ENCODE results near the gene ROR1. TPM values are rescaled to one million over a fixed set of nuclear protein-coding genes. Genes with fewer than 3 reads are reported as not detected.

Gene ROR1
- total RNA-seq, 1 experiment from 2014 or later, result 33.8 TPM

GRCh38 chr1:64110924-64111777 is 337.3 kb downstream of the ROR1 start:
- no peak for TF ChIP-seq CTCF (IDR thresholded peaks at IDR 0.05; ENCODE audit: unreplicated experiment)
- Mint-ChIP-seq H3K27ac (ENCODE audit: unreplicated experiment) (no peak overlapping the region), H3K4me3 (ENCODE audit: low read depth, unreplicated experiment) (no peak overlapping the region), H3K27me3 (ENCODE audit: unreplicated experiment) (no peaks in the 10 kb centered on the region), H3K9me3 (ENCODE audit: low read depth, unreplicated experiment) (no peaks in the 10 kb centered on the region), H3K36me3 (ENCODE audit: insufficient read depth, unreplicated experiment) (peaks cover 5% of the 10 kb centered on the region), H3K4me1 (ENCODE audit: low read depth, unreplicated experiment) (peaks cover 16% of the 10 kb centered on the region)
- intact Hi-C loops (cut with micrococcal nuclease; ENCODE audit: unreplicated experiment), result no loop called here
- no peak for DNase-seq
- CTCF ChIA-PET, result no interaction called here
- no TSS peak for BruUV-seq (replicated peaks)

- no peaks in the 10 kb centered on the region for H3K27me3 Mint-ChIP-seq (ENCODE audit: unreplicated experiment)
- CTCF ChIA-PET, result interaction anchor here (0.5 kb wide), 1 partner anchor 11 kb away, joined by 3 read pairs; no protein-coding TSS in a partner anchor
- peaks cover 16% of the 10 kb centered on the region for H3K4me1 Mint-ChIP-seq (ENCODE audit: low read depth, unreplicated experiment)
- no peaks in the 10 kb centered on the region for H3K9me3 Mint-ChIP-seq (ENCODE audit: low read depth, unreplicated experiment)
- no peak overlapping the region for H3K27ac Mint-ChIP-seq (ENCODE audit: unreplicated experiment)
- no peak for TF ChIP-seq CTCF (IDR thresholded peaks at IDR 0.05; ENCODE audit: unreplicated experiment)
- no peak for DNase-seq
- peaks cover 5% of the 10 kb centered on the region for H3K36me3 Mint-ChIP-seq (ENCODE audit: insufficient read depth, unreplicated experiment)
- no peak overlapping the region for H3K4me3 Mint-ChIP-seq (ENCODE audit: low read depth, unreplicated experiment)
- no TSS peak for BruUV-seq (replicated peaks)
- intact Hi-C loops (cut with micrococcal nuclease; ENCODE audit: unreplicated experiment), result no loop called here
These were observed 338.0 kb downstream of the ROR1 start for GRCh38 chr1:64111787-64112186.

GRCh38 chr1:64112281-64112680 is 338.5 kb downstream of the ROR1 start:
- H3K9me3 Mint-ChIP-seq (ENCODE audit: low read depth, unreplicated experiment), result no peaks in the 10 kb centered on the region
- CTCF ChIA-PET, result interaction anchor here (0.5 to 0.6 kb wide), 2 partner anchors 11 to 247 kb away, joined by 3 read pairs; no protein-coding TSS in a partner anchor
- no peak for TF ChIP-seq CTCF (IDR thresholded peaks at IDR 0.05; ENCODE audit: unreplicated experiment)
- no peak overlapping the region for H3K4me3 Mint-ChIP-seq (ENCODE audit: low read depth, unreplicated experiment)
- H3K27ac Mint-ChIP-seq (ENCODE audit: unreplicated experiment), result no peak overlapping the region
- intact Hi-C loops (cut with micrococcal nuclease; ENCODE audit: unreplicated experiment), result no loop called here
- no TSS peak for BruUV-seq (replicated peaks)
- H3K4me1 Mint-ChIP-seq (ENCODE audit: low read depth, unreplicated experiment), result peaks cover 16% of the 10 kb centered on the region
- H3K27me3 Mint-ChIP-seq (ENCODE audit: unreplicated experiment), result no peaks in the 10 kb centered on the region
- no peak for DNase-seq
- H3K36me3 Mint-ChIP-seq (ENCODE audit: insufficient read depth, unreplicated experiment), result peaks cover 5% of the 10 kb centered on the region

- no peak overlapping the region for H3K27ac Mint-ChIP-seq (ENCODE audit: unreplicated experiment)
- BruUV-seq (replicated peaks), result no TSS peak
- CTCF ChIA-PET, result no interaction called here
- no peak for TF ChIP-seq CTCF (IDR thresholded peaks at IDR 0.05; ENCODE audit: unreplicated experiment)
- no peaks in the 10 kb centered on the region for H3K27me3 Mint-ChIP-seq (ENCODE audit: unreplicated experiment)
- intact Hi-C loops (cut with micrococcal nuclease; ENCODE audit: unreplicated experiment), result no loop called here
- no peak overlapping the region for H3K4me3 Mint-ChIP-seq (ENCODE audit: low read depth, unreplicated experiment)
- H3K9me3 Mint-ChIP-seq (ENCODE audit: low read depth, unreplicated experiment), result no peaks in the 10 kb centered on the region
- H3K4me1 Mint-ChIP-seq (ENCODE audit: low read depth, unreplicated experiment), result peaks cover 16% of the 10 kb centered on the region
- H3K36me3 Mint-ChIP-seq (ENCODE audit: insufficient read depth, unreplicated experiment), result peaks cover 5% of the 10 kb centered on the region
- no peak for DNase-seq
These were observed 340.3 kb downstream of the ROR1 start for GRCh38 chr1:64114012-64114525.

All from Calu3 (cell line).